ENCODE measurements around the gene GRID1.
A peak's percentile ranks its signal among the peaks of the same experiment; 100 is the strongest.
"Not testable (repeated sequence)": the region's sequence is repeated elsewhere in the genome, so short reads cannot be mapped to it uniquely, and the experiment has no call there.

GRID1 gene

GRCh38 chr10:86103391-86104101 is 263.0 kb downstream of the GRID1 start:
- no peak for DNase-seq

DNA sequence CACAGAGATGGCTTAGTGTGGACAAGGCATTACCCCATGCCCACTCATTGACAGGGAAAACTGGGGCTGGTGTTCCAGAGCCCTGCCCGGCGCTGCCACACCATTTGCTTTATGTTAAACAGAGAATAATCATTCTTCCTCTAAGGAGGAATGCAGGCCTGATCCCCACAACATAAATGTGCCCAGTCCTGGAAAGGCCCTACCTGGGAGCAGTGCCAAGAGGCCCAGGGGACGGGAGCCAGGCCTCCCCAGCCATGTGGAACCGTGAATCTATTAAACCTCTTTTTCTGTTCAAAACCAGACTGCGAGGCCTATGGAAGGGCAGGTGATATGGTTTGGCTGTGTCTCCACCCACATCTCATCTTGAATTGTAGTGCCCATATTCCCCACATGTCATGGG is 264.1 kb downstream of the GRID1 start:
- no peak for DNase-seq

DNA sequence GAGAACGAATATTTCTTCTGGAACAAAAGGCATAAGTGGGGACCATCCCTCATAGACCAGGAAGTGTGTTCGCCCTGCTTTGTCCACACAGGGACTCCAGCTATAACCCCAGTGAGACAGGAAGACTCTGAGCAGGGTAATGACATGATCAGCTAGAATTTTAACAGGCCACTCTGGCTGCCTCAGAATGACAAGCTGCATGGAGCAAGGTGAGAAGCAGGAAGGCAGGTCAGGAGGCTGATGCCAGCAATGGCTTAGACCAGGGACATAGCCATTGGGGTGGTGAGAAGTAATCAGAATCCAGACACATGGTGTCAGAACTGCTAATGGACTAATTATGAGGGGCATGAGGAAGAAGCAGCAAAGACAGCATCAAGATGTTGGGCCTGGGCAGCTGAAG is 264.6 kb downstream of the GRID1 start:
- DNase-seq: no peak

GRCh38 chr10:86100581-86101061 is 266.0 kb downstream of the GRID1 start:
- peak; percentile 34 to 45 for DNase-seq

GRCh38 chr10:86099542-86100334 is 266.9 kb downstream of the GRID1 start:
- DNase-seq: no peak

DNA sequence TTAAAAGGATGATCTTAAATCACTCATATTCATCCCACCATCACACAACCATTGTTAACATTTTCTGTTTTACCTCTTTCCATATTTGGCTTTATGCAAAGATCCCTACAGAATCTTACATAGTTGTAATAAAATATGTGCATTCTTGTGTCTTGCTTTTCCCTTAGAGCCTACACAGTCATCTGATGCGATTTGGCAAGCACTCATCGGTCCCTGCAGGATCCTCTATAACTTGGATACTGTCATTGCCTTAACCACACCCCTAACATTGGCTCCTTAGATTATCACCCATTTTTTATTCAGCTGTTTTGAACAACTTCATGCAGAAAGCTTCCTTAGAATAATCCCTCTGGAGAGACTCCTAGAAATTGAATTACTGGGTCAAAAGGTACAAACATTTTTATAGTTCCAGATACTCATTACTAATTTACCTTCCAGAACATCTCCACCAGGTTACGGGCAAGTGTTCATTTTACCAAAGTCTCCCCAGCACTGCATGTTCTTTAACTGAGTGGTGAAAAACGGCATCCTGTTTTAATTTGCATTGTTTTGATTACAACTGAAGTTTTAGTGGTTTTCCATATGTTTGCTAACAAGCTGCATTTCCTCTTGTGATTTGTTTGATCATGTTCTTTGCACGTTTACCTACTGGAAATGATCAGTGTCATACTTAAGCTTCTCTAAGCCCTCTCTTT is 268.3 kb downstream of the GRID1 start:
- DNase-seq: no peak

DNA sequence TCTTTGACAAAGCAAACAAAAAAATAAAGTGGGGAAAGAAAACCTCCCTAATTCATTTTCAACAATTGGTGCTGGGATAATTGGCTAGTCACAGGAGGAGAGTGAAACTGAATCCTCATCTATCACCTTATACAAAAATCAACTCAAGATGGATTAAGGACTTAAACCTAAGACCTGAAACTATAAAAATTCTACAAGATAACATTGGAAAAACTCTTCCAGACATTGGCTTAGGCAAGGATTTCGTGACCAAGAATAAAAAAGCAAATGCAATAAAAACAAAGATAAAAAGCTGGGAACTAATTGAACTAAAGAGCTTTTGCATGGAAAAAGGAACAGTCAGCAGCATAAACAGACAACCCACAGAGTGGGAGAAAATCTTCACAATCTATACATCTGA is 271.5 kb downstream of the GRID1 start:
- DNase-seq: not testable (repeated sequence)

GRCh38 chr10:86092311-86092710 is 274.3 kb downstream of the GRID1 start:
- not testable (repeated sequence) for DNase-seq

- no peak for DNase-seq
Observed at GRCh38 chr10:86091216-86091615, 275.4 kb downstream of the GRID1 start.

- no peak for DNase-seq
Observed at GRCh38 chr10:86090807-86091206, 275.8 kb downstream of the GRID1 start.

DNA sequence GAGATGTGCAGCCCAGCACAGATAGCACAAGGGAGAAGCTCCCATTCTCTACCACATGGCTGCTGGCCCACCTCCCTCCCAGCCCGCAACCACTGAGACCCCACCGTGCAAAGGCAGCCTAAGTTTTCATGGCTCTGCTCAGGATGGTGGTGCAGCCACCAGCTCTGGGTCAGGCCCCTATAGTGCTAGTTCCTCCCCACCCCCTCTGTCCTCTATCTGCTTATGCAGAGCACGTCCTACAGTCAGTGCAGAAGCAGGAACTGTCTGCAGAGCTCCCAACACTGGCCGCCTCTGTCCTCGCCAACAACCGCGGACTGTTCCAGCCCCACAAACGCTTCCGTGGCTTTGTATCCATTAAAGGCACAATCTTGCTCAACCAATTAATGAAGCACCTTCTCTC is 278.9 kb downstream of the GRID1 start:
- no peak for DNase-seq

- DNase-seq: no peak
Observed at GRCh38 chr10:86086418-86086817, 280.2 kb downstream of the GRID1 start.

DNA sequence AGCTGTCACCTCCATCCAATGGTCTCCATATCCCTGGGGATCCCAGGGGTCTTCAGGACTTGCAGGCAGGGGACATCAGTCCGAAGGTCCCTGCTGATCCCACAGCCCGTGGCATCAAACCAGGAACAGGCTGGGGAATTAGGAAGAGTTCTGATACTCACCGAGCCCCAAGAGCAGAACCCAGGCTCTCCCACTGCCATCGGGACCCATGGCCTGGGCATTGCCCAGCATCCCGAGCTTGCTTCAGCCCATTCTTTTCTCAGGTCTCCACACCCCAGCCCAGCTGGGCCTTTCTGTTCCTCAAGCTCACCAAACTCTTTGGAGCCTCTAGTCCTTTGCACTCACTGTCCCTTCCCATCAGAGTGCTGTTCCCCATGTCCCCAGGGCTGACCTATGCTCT is 280.9 kb downstream of the GRID1 start:
- no peak for DNase-seq

DNA sequence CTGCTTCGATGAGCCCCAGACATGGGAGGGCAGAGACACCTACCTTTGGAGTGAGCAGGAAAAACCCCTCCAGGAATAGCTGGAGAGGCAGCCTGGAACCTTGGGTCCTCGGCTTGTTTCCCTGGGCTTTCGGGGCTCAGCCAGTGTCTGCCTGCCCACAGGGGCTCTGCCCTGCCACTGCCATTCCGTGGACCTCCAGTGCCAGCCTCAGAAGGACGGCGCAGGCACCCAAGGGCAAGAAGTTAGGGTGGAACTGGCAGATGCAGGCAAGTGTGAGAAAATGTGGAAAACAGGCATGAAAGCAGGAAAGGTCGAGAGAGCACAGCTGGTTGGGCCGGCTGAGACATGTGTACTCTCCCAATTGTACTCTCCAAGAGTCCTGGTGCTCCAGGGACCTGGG is 281.5 kb downstream of the GRID1 start:
- DNase-seq: no peak

- DNase-seq: no peak
Observed at GRCh38 chr10:86084585-86084984, 282.0 kb downstream of the GRID1 start.

GRCh38 chr10:86083664-86084175 is 282.9 kb downstream of the GRID1 start:
- no peak for DNase-seq

DNA sequence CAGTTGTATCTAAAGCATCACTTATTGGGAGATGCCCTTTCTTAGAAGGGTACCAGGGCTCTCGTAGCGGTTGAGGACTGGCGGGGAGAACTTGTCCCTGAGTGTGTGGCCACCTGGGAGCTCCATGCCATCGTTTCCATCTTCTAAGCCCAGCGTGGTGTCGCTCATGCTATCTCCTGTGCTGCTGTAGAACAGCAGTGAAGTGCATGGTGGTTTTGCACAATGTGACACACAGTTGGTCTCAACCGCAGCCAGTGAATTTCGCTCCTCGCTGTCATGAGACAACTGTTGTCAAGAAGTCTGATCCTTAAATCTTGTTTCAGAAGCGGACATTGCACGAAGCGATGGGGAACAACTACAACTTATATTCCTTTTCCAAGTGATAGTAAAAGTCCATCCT is 283.4 kb downstream of the GRID1 start:
- DNase-seq: no peak

- DNase-seq: no peak
Observed at GRCh38 chr10:86082556-86082955, 284.0 kb downstream of the GRID1 start.

DNA sequence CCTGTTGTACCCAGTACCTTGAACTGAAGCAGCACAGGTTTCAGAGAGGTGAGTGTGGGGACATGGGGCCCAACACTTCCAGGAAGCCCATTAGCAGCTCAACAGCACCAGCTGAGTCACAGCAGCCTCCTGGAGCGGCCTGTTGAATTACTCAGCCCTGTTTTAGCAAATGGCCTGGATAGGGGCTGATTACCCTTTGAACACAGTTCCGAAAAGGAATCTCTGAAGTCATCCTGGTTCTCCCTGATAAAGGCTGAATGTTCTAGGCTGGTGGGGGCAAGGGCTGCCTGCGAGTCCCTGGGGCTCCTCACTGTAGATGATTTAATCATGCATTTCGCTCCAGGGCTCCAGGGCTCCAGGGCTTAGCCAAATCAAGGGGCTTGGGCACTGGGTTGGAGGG is 287.5 kb downstream of the GRID1 start:
- DNase-seq: no peak

- no peak for DNase-seq
Observed at GRCh38 chr10:86078639-86079035, 288.0 kb downstream of the GRID1 start.

GRCh38 chr10:86077871-86078638 is 288.5 kb downstream of the GRID1 start:
- DNase-seq: no peak

DNA sequence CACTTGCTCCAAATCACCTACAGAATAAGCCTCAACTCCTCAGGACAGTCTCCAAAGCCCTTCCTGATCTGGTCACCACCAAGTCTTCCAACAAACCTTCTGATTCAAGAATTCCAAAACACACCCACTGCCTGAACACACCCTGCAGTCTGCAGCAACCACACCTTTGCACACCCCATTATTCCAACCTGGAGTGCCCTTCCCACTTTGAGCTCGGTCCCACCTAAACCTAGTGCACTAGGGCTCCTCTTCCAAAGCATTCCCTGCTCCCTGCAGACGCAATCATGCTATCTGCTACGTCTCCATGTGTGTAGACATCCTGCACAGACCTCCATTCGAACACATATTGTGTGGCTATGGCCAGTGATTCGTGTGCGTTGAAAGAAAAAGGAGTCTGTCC is 289.3 kb downstream of the GRID1 start:
- DNase-seq: no peak

DNA sequence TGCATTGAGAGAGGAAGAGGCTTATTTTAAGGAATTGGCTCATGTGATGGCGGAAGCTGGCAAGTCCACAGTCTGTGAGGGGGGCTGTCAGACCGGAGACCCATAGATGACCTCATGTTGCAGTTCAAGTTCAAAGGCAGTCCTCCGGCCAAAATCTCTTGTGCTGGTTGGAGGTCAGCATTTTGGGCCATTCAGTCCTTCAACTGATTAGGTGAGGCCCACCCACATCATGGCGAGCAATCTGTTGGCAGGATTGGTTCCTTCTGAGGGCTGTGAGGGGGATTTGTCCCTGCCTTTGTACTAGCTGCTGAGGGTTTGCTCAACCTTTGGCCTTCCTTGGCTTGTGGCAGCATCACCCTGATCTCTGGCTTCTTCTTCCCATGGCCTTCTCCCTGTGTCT is 290.1 kb downstream of the GRID1 start:
- not testable (repeated sequence) for DNase-seq

Data from inflammatory macrophage treated with lipopolysaccharide for 1 hour (primary cell).